Body of pancreas (tissue), 4 donors: ENCODE results near the gene KBTBD12. TPM values are rescaled to one million over a fixed set of nuclear protein-coding genes. Genes with fewer than 3 reads are reported as not detected.
A peak's percentile ranks its signal among the peaks of the same experiment; 100 is the strongest.

ENCODE experiments used
- ATAC-seq: fragments of 150-250 bp; one replicate; pipeline ENCODE4 v1.9.1; 2016
- DNase-seq, 4 donors: peaks; one replicate each; pipeline ENCODE4 v3.0.0-alpha.2; 2019
- H3K27ac ChIP-seq, 4 donors: fragments of 200-600 bp; sonication (generic); 1 replicate in 3 of 4; 2 replicates in 1 of 4; pipeline versions ENCODE4 v1.5.1 to v1.6.1; 2016 to 2019; ENCODE audit warnings: mild to moderate bottlenecking in 1 of 4, mixed read lengths in 1 of 4, moderate library complexity in 1 of 4
- H3K27me3 ChIP-seq, 2 donors: fragments of 200-600 bp; sonication (generic); one replicate each; pipeline ENCODE4 v1.6.0; 2016; ENCODE audit warnings: mild to moderate bottlenecking in 1 of 2
- H3K36me3 ChIP-seq, 2 donors: fragments of 200-600 bp; sonication (generic); replicated peaks in 1 of 2; 2 replicates each; pipeline ENCODE4 v1.5.1; 2016; ENCODE audit warnings: low read depth in 2 of 2; ENCODE audit not compliant: insufficient read depth in 1 of 2
- H3K4me1 ChIP-seq: fragments of 200-600 bp; sonication (generic); one replicate; pipeline ENCODE4 v1.6.0; 2016
- H3K4me3 ChIP-seq, 2 donors: fragments of 200-600 bp; sonication (generic); 1 replicate in 1 of 2; 2 replicates in 1 of 2; pipeline ENCODE4 v1.5.1; 2016 to 2019
- H3K9me3 ChIP-seq, 3 donors: fragments of 200-600 bp; sonication (generic); 1 replicate in 2 of 3; 2 replicates in 1 of 3; pipeline ENCODE4 v1.5.1; 2016
- CTCF ChIP-seq, 7 experiments: fragments of 450-650 bp in 4 of 7; fragments of 200-600 bp in 3 of 7; sonication (generic) in 3 of 7; IDR thresholded peaks; one replicate each; pipeline ENCODE4 v1.5.1; 2016 to 2019; ENCODE audit warnings: antibody characterized with exemption in 7 of 7
- POLR2A ChIP-seq, 3 donors: fragments of 450-650 bp; IDR thresholded peaks; one replicate each; pipeline ENCODE4 v1.6.1; 2016; ENCODE audit warnings: antibody characterized with exemption in 3 of 3, mild to moderate bottlenecking in 2 of 3
- WGBS, 2 donors: methylation state at CpG; one replicate each; pipeline ENCODE4 v1.1.5; 2017; 5-methylcytosine and 5-hydroxymethylcytosine counted together
- intact Hi-C: fragments of 100-400 bp; cut with DNase I; formaldehyde crosslinking; loops from one replicate; pipeline ENCODE4 v1.15.1; 2023
- total RNA-seq, 2 donors: library from RNA; depleted of rRNA; stranded (reverse); fragments of >200 nt; gene quantifications; one replicate each; pipeline ENCODE4 v1.1.0, GENCODE V29; 2016

The KBTBD12 gene
- total RNA-seq, 2 donors from 2014 or later, result 2.0 to 3.4 TPM

- no peak for ATAC-seq
- TF ChIP-seq POLR2A (IDR thresholded peaks at IDR 0.05), result no peak
- no peak for TF ChIP-seq CTCF (IDR thresholded peaks at IDR 0.05)
- no peaks in the 10 kb centered on the region for H3K27me3 ChIP-seq
- H3K9me3 ChIP-seq, result no peaks in the 10 kb centered on the region
- intact Hi-C loops, result no loop called here
- no peaks in the 10 kb centered on the region for H3K36me3 ChIP-seq
- 95 to 96% methylated on average over 3 of the region's 3 CpGs for WGBS, 2 donors
- no peak for DNase-seq
- no peak overlapping the region for H3K4me3 ChIP-seq
- peaks cover 8% of the 10 kb centered on the region for H3K4me1 ChIP-seq
- no peak overlapping the region for H3K27ac ChIP-seq
Measured at GRCh38 chr3:127881586-127881985, 33.4 kb upstream of the KBTBD12 start.

DNA sequence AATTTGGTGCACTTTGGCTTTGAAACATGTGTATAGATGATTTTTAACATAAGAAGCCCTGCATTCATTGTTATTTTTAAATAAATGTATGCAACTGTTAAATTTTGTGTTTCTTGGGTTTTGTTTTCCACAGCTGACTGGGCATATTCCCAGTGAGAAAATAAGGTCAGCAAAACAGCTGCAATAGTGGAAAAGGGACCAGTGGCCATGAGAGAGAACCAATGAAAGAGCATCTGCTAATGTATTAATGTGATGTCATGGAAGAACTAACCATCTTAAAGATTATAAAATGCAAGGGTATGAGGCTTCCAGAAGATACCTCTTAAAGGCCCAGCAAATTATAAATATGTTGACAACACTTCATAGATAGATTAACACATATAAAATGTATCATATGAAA lies 31.0 kb upstream of the KBTBD12 start:
- TF ChIP-seq POLR2A (IDR thresholded peaks at IDR 0.05) (no peak), CTCF (IDR thresholded peaks at IDR 0.05) (no peak)

DNA sequence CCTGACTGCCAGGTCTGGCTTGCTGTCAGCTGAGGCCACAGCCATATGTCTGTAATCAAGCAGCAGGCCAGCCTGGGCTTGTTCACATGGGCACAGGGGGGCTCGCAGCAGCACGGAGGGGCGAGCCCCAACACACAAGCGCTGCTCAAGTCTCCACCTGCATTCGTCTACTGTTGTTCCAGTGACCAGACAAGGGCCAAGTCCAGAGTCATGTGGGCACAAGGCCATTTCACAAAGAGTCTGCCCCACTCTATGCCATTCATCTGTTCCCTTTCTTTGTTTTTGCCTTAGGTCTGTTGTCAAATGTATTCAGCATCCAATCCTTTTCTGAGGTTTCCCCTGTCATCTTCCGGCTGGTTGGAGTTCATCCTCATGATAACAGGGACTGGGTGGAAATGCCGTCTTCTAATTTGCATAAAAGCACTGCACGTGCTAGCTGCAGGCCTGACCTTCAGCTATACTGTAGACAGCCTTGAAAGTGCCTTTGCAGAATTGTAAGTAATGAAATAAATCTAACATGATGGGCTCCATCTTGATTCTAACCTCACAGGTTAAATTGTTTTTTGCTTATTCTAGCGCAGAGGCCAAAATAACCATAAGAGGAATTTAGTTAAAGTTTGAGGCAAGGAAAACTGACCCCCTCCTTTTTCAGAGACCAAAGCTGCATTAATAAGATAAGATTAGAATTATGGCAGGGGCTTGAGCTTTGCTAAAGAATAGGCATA lies 28.6 kb upstream of the KBTBD12 start:
- TF ChIP-seq CTCF (IDR thresholded peaks at IDR 0.05), result no peak
- no peak for TF ChIP-seq POLR2A (IDR thresholded peaks at IDR 0.05)
- Histone ChIP-seq H3K4me3 (no peak overlapping the region), H3K36me3 (no peaks in the 10 kb centered on the region), H3K27me3 (no peaks in the 10 kb centered on the region), H3K4me1 (peaks cover 32% of the 10 kb centered on the region), H3K27ac (no peak overlapping the region), H3K9me3 (no peaks in the 10 kb centered on the region)
- 62 to 71% methylated on average over 8 to 9 of the region's 9 CpGs for WGBS, 2 donors
- intact Hi-C loops, result no loop called here
- no peak for ATAC-seq
- DNase-seq, result peak in 1 of 4 donors; percentile 18

More for the DNA sequence above, 31.0 kb upstream of the KBTBD12 start:
- DNase-seq (peak in 3 of 4 donors; percentile 23 to 48 (median 40)), ATAC-seq (peak; percentile 60)
- no peak overlapping the region for H3K4me3 ChIP-seq
- H3K4me1 ChIP-seq, result peaks cover 18% of the 10 kb centered on the region
- no peaks in the 10 kb centered on the region for H3K36me3 ChIP-seq
- intact Hi-C loops, result no loop called here
- H3K27ac ChIP-seq, result peak overlapping the region in 2 of 4 donors; percentile 47 to 82
- no peaks in the 10 kb centered on the region for H3K9me3 ChIP-seq
- no peaks in the 10 kb centered on the region for H3K27me3 ChIP-seq

GRCh38 chr3:127886956-127887231 lies 28.1 kb upstream of the KBTBD12 start:
- H3K27me3 ChIP-seq, result no peaks in the 10 kb centered on the region
- H3K4me1 ChIP-seq, result peaks cover 32% of the 10 kb centered on the region
- DNase-seq, result no peak
- no peak overlapping the region for H3K27ac ChIP-seq
- no peak for ATAC-seq
- H3K4me3 ChIP-seq, result no peak overlapping the region
- TF ChIP-seq POLR2A (IDR thresholded peaks at IDR 0.05), result no peak
- no peak for TF ChIP-seq CTCF (IDR thresholded peaks at IDR 0.05)
- H3K36me3 ChIP-seq, result no peaks in the 10 kb centered on the region
- intact Hi-C loops, result no loop called here
- H3K9me3 ChIP-seq, result no peaks in the 10 kb centered on the region

DNA sequence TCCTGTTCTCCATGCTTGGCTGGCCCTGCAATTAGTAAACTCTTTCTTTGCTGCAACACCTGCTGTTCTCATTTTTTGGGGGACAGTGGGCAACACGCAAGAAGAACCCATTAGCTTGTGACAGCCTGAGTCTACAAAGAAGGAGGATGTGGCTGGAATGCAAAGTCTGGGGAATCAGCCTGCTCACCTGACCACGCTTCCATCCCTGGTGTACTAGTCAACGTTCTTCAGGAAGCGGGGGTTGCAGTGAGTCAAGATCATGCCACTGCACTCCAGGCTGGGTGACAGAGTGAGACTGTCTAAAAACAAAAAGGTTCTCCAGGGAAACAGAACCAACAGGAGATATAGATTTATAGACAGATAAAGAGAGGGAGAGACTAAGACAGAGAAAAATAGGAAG lies 27.7 kb upstream of the KBTBD12 start:
- TF ChIP-seq POLR2A (IDR thresholded peaks at IDR 0.05) (no peak), CTCF (IDR thresholded peaks at IDR 0.05) (no peak)
- Histone ChIP-seq H3K27me3 (no peaks in the 10 kb centered on the region), H3K4me3 (no peak overlapping the region), H3K27ac (no peak overlapping the region), H3K4me1 (peaks cover 32% of the 10 kb centered on the region), H3K9me3 (no peaks in the 10 kb centered on the region), H3K36me3 (no peaks in the 10 kb centered on the region)
- 85 to 88% methylated on average over 4 of the region's 4 CpGs for WGBS, 2 donors
- ATAC-seq (no peak), DNase-seq (no peak)
- intact Hi-C loops, result no loop called here
